A673 (cell line): Measurements from ENCODE around the gene JARID2.

ENCODE experiments used
- EZH2 ChIP-seq: fragments of 200-600 bp; sonication (generic); IDR thresholded peaks from 2 replicates; pipeline ENCODE4 v1.6.1; 2017; ENCODE audit warnings: borderline replicate concordance, low read depth, mild to moderate bottlenecking, mixed read lengths, antibody characterized with exemption, low read length; ENCODE audit not compliant: poor library complexity, severe bottlenecking
- TF ChIP-seq, protein P1 (sequence below): fragments of 300-800, 200-600 bp; sonication (generic); conservative IDR thresholded peaks from 2 replicates; pipeline ENCODE4 v1.5.1; 2017; ENCODE audit warnings: low read depth, mild to moderate bottlenecking, antibody characterized with exemption, low read length, moderate library complexity, mixed read lengths

GRCh38 chr6:15382712-15383111 lies 136.8 kb downstream of the JARID2 start:
- TF ChIP-seq, protein P1, sequence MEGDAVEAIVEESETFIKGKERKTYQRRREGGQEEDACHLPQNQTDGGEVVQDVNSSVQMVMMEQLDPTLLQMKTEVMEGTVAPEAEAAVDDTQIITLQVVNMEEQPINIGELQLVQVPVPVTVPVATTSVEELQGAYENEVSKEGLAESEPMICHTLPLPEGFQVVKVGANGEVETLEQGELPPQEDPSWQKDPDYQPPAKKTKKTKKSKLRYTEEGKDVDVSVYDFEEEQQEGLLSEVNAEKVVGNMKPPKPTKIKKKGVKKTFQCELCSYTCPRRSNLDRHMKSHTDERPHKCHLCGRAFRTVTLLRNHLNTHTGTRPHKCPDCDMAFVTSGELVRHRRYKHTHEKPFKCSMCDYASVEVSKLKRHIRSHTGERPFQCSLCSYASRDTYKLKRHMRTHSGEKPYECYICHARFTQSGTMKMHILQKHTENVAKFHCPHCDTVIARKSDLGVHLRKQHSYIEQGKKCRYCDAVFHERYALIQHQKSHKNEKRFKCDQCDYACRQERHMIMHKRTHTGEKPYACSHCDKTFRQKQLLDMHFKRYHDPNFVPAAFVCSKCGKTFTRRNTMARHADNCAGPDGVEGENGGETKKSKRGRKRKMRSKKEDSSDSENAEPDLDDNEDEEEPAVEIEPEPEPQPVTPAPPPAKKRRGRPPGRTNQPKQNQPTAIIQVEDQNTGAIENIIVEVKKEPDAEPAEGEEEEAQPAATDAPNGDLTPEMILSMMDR, result no peak
- TF ChIP-seq EZH2, result no peak
